Fibroblast of skin of right biceps (primary cell): ENCODE data around the gene OSBPL1A.

Experiments
- DNase-seq: peaks from one replicate; pipeline ENCODE4 v3.0.0-alpha.2; 2013

The OSBPL1A gene

GRCh38 chr18:24262087-24262486, 135.5 kb downstream of the OSBPL1A start:
- DNase-seq, result peak; percentile 22

GRCh38 chr18:24259869-24260641, 137.6 kb downstream of the OSBPL1A start:
- peak; percentile 54 for DNase-seq

GRCh38 chr18:24254071-24254470, 143.6 kb downstream of the OSBPL1A start:
- no peak for DNase-seq

GRCh38 chr18:24249716-24250115, 147.9 kb downstream of the OSBPL1A start:
- DNase-seq, result no peak

- no peak for DNase-seq
Observed at GRCh38 chr18:24248359-24248758, 149.3 kb downstream of the OSBPL1A start.

DNA sequence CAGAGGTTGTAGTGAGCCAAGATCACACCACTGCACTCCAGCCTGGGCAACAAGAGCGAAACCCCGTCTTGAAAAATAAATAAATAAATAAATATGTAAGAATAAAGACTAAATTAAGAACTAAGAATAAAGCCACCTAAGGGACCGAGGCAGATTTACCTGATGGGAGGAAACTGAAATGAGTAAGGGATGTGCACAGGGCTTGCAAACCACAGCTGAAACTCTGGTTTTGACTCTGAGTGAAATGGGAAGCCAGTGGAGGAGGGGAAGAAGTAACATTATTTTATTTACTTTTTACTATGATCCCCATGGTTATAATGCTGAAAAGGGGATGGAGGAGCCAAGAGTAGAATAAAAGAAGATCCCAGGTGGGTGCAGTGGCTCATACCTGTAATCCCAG, 151.5 kb downstream of the OSBPL1A start:
- no peak for DNase-seq

- DNase-seq, result no peak
Observed at GRCh38 chr18:24244698-24245097, 152.9 kb downstream of the OSBPL1A start.

DNA sequence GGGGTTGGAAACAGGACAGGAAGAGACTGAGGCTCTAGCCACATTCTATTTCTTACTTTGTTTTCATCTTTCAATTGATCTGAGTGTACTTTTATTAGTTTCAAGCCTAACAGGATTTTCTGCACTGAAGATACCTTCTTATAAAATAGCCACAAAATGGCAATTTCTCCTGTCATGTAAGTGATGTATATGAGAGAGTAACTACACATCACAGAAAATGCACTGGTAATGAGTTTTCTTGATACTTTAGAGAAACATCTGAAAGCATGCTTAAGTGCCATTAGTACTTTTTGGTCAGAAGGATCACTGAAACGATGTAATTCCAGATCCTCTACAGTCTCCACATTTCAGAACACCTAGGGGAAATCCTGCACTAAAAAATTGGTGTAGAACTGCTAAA, 153.9 kb downstream of the OSBPL1A start:
- DNase-seq, result no peak

DNA sequence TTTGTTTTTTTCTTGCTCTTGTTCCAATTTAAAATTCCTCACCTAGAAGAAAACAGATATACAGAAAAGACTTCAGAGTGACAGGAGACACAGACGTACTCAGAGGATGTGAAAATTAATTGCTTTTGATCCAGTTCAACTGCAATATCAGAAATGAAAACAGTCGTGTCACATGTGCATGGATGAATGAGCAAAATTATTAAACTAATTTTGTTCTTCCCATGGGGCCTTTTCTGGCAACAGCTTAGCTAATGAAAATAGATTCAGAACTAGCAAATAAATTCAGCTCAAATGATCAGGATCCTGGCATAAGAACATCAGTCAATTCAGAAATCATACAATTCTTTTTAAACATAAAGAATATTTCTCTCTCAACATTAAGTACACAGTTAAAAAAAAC, 158.3 kb downstream of the OSBPL1A start:
- DNase-seq, result no peak

- no peak for DNase-seq
Observed at GRCh38 chr18:24238387-24238786, 159.2 kb downstream of the OSBPL1A start.

DNA sequence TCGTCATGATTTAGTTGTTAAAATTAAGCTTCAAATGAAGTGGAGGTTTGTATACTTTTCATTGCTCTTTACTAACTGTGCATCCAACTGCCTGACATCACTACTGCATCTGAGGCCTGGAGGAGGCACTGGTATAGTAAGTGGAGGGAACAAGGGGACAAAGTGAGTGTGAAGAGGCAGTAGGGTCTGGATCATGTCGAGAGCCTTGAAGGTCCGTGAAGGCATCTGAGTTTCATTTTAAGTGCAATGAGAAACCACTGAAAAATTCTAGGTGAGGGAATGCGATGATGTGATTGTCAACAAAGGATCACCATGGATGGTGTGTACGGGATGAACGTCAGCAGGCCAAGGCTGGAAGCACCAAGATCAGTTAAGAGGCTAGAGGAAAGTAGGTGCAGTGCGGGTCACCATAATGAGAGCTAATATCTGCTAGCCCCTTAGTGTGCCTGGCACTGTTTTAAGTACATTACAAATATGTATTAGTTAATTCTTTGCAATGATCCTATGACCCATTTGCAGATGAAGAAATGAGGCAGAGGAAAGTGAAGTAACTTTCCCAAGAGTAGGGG, 162.7 kb downstream of the OSBPL1A start:
- DNase-seq, result no peak

DNA sequence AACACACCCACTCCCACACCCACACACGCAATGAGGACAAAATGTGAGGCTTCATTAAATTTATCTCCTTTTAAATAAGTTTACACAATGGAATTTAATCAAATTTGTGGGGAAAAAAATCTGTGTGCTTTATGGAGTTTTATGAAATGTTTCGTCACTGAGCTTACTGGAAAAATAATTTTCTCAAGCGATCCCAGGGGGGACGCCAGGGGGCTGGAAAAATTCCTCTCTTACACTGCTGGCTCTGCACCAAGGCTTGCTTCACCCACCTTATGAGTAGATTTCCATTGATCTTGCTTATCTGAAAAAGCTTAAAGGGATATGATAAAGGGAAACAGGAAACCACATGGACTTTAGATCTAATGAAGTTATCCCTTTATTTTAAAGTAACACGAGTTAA, 163.3 kb downstream of the OSBPL1A start:
- peak; percentile 13 for DNase-seq

DNA sequence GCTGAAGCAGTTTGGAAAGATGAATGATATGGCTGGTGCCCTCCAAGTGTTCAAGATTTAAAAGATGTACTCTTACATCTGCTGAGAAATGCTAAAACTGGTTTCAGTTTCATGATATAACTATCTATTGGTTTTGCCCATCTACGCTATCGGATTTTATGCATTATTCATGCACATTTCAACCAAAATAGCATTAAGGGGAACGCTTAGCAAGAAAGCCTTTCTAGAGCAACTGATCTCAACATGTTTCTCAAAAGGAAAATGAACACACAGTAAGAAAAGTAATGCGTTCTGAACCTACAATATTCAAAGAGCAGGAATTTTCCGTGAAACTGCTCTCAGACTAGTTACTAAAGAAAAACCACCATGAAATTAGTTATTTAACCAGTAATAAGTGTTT, 164.8 kb downstream of the OSBPL1A start:
- no peak for DNase-seq

GRCh38 chr18:24231773-24232735, 165.6 kb downstream of the OSBPL1A start:
- peak; percentile 53 for DNase-seq

DNA sequence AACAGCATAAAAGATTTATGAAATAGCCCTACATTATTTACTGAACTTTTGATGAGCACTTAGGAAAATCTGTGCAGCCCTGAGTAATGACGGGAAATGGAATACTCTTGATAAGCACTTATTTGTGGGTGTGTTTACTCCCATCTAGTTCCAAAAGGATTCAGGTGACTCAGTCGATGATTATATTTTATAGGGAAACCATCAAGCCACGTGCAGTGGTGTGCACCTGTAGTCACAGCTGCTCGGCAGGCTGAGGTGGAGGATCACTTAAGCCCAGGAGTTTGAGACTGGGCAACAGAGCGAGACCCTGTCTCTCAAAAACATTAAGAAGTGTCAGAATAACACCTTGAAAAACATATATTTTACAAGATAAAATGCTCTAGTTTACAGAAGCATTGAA, 166.9 kb downstream of the OSBPL1A start:
- DNase-seq, result no peak

- no peak for DNase-seq
Observed at GRCh38 chr18:24228667-24229041, 169.0 kb downstream of the OSBPL1A start.

DNA sequence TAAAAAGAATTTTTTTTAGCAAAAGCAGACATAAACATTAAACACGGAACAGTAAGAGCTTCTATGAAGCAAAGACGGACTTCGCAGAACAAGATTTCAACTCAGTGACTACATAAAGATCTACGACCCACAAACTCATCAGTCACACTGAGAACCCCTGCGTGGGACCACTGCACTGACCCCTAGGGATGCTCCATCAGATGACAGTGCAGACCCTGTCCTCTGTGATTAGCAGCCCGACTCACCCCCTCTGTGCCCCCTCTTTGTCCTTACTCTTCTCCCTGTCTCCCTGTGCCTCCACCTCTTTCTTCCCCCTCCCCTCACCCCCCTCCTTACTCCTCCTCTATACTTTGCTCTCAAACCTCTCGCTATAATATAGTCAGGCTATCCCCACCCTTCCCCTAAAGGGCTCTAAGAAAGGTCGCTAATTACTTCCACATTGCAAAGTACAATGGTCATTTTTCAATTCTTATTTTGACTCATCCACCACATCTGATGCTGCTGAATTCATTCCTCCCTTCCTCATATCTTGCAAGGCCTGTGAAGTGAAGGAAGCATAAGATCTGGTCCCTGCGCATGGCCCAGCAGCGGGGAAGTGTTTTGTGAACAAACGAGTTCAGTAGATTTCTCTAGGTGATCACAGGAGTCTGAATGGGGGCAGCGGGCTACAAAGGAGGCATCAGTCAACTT, 169.5 kb downstream of the OSBPL1A start:
- DNase-seq, result peak; percentile 36

- no peak for DNase-seq
Observed at GRCh38 chr18:24220318-24220688, 177.3 kb downstream of the OSBPL1A start.

- DNase-seq, result no peak
Observed at GRCh38 chr18:24219561-24220317, 177.9 kb downstream of the OSBPL1A start.

GRCh38 chr18:24214913-24215312, 182.7 kb downstream of the OSBPL1A start:
- DNase-seq, result no peak

DNA sequence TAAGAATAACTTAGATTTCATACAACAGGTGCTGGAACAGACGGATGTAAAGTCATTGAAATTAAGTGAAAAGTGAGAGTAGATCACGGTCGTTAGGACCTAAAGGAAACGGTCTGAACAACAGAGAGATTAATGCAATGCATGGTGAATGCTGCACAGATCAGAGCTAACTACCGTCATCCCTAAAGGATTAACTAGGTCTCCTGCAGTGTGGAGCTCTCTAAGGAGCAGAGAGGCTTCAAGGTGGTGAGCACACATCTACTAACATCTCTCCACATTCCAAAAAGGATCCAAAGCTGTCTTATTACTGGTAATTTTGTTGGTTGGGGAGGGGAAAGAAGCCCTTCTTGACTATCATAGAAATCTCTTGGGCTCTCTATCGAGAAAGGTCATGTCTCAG, 183.5 kb downstream of the OSBPL1A start:
- no peak for DNase-seq

GRCh38 chr18:24212939-24213338, 184.7 kb downstream of the OSBPL1A start:
- DNase-seq, result peak; percentile 88
